ENCODE data around the gene HSPBP1.

HSPBP1 gene

DNA sequence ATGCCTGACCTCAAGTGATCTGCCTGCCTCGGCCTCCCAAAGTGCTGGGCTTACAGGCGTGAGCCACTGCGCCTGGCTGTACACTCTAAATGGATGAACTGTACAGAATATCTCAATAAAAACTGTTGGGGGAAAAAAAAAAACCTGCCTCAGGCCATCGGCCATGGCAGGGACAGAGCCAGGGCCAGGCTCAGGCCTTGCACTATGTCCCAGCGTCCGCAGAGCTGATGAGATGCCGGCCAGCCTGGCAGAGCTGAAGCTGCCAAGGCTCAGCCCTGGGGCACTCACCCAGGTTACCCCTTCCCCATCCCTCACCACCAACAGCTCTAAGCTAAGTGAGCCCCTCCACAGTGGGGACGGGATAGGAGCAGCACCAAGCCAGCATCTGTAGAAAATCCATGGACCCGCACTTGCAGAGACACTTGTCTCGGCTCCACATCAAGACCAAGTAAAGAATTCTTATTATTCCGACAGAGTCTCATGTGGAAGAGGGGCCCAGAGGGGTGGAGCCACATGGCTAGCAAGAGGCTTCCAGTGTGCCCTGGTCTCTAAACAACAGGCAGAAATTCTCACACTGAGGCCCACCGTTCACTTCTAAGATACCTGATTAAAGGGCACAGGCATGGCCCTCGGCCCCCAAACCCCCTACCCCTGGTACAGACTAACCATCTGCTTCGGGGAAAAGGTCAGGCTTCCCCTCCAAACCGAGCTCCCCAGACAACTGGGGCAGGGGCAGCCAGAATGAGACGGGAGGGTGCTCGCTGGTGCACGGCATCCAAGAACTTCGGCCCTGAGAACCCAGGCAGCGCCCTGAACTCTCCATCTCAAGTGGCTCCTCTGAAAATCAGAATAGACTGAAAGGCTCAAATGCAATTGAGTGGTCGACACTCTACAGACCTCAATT, 26.9 kb downstream of the HSPBP1 start:
- no peaks in the 10 kb centered on the region for H3K9me3 Mint-ChIP-seq
- peaks cover 71 to 81% of the 10 kb centered on the region in 2 donors for H3K4me1 Mint-ChIP-seq (ENCODE audit: low read depth in 2 of 2)
- peak overlapping the region; percentile 93 to 96 for H3K4me3 Mint-ChIP-seq
- ATAC-seq (replicated peaks), result no peak
- no peak for DNase-seq
- peak overlapping the region; percentile 96 to 97 for H3K27ac Mint-ChIP-seq
- peaks cover 39% of the 10 kb centered on the region for H3K36me3 Mint-ChIP-seq (ENCODE audit: insufficient read depth)
- H3K27me3 Mint-ChIP-seq, result no peaks in the 10 kb centered on the region

DNA sequence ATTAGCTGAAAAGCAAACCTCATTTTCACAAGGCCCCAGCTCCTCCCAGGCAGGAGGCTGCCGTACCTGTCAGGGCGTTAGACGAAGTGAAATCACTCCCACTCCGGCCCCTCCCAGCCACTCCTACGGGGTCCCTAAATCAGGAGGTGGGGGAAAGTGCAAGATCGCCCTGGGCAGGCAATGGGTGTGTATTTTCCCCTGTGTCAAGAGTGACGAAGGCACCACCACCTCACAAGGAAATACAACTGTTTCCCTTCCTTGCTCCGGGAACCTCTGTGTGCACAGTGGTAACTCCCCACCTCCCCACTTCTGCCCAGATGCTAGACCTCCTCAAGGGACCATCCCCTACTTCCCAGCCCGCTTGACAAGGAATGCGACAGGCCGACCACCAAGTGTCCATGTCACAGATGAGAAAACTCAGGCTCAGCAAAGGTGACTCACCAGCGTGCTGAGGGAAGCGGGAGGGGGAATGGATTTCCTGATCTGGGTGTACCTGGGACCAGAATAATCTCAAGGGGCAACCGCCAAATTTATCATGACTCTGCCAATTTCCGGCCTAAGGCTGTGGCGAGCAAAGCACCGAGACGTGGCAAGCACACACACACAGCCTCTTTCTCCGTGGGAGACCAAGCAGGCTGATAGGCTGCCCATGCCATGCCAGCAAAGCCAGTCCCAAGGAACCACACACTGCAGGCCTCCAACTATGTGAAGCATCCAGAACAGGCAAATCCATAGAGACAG, 28.4 kb downstream of the HSPBP1 start:
- peak; percentile 35 for ATAC-seq (replicated peaks)
- Mint-ChIP-seq H3K4me3 (peak overlapping the region; percentile 78 to 93), H3K27me3 (no peaks in the 10 kb centered on the region), H3K4me1 (ENCODE audit: low read depth in 2 of 2) (peaks cover 56 to 68% of the 10 kb centered on the region in 2 donors), H3K36me3 (ENCODE audit: insufficient read depth) (peaks cover 32% of the 10 kb centered on the region), H3K27ac (peak overlapping the region; percentile 94 to 97), H3K9me3 (no peaks in the 10 kb centered on the region)
- peak; percentile 31 to 38 (median 32) for DNase-seq

DNA sequence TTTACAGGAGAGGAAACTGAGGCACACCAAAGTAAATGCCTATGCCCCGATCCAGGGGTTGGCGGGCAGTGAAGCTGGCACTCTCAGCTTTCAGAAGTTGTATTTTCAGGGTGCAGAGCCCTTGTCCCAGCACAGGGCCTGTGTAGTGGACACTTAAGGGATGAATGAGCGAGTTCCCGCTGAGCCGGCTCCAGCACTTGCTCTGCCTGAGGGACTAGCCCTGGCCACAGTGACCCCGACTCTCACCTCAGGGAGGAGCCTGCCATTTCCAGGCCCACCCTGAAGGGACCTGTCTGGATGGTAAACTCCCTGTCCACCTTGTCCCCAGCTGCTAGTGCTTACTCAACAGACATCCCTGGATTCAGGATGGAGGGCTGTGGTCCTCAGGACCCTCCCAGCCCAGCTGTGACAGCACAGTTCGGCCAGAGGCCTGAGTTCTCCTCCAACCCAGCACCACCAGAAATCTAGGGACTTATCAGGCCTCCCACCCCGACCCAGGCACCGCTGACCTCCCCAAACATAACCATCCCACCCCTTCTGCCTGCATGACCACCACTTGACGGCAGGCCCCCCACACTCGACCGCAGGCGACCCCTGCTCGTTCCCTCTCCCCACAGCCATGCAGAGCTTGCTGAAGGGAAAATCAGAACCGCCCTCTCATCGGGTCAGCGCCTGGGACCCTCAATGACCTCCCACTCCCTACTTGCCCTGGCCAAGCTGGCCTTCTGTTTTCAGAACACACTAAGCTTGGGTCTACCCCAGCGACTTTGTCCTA, 29.5 kb downstream of the HSPBP1 start:
- peaks cover 37% of the 10 kb centered on the region for H3K36me3 Mint-ChIP-seq (ENCODE audit: insufficient read depth)
- DNase-seq, result no peak
- no peaks in the 10 kb centered on the region for H3K27me3 Mint-ChIP-seq
- H3K9me3 Mint-ChIP-seq, result no peaks in the 10 kb centered on the region
- H3K4me3 Mint-ChIP-seq, result peak overlapping the region; percentile 78 to 93
- no peak for ATAC-seq (replicated peaks)
- peak overlapping the region; percentile 94 to 97 for H3K27ac Mint-ChIP-seq
- H3K4me1 Mint-ChIP-seq (ENCODE audit: low read depth in 2 of 2), result peaks cover 45 to 62% of the 10 kb centered on the region in 2 donors

DNA sequence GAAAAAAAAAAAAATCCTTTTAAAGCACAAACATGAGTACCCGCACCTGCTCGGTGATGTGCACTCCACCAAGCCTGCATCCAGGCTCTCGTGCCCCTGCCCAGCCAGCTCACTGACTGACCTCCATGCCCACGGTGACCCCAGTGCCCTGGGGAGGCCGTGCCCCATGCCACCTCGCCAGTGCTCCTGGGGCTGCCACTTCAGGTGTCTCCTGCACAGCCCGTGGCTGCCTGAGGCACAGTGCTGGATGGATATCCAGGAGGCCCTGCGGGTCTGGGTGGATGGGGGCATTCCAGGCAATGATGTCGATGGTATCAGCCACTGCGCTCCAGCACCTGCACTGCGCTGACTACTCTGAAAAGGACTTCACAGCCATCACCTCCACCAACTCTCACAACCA, 30.1 kb downstream of the HSPBP1 start:
- Mint-ChIP-seq H3K4me1 (ENCODE audit: low read depth in 2 of 2) (peaks cover 42 to 55% of the 10 kb centered on the region in 2 donors), H3K27me3 (no peaks in the 10 kb centered on the region), H3K9me3 (no peaks in the 10 kb centered on the region), H3K27ac (peak overlapping the region in 1 of 2 donors; percentile 97), H3K36me3 (ENCODE audit: insufficient read depth) (peaks cover 36% of the 10 kb centered on the region), H3K4me3 (peak overlapping the region in 1 of 2 donors; percentile 93)
- no peak for DNase-seq
- ATAC-seq (replicated peaks), result no peak

DNA sequence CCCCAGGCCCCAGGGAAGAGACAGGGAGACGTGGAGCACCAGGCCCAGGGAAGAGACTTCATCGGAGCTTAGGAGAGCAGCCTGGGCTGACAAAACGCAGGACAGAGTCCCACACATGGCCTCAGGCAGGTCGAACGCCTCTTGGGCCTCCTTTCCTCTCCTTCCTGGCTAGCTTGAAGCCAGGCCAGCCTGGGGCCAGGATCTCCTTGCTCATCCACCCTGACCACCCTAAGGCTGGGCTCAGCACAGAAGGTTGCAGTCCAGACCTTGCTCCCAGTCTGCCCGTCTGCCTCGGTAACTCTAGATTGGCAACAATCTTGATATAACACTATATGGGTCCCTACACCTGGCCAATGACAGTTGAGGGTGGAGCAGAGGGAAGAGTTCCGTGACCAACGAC, 31.2 kb downstream of the HSPBP1 start:
- Mint-ChIP-seq H3K9me3 (no peaks in the 10 kb centered on the region), H3K27me3 (no peaks in the 10 kb centered on the region), H3K4me1 (ENCODE audit: low read depth in 2 of 2) (peaks cover 33 to 48% of the 10 kb centered on the region in 2 donors), H3K36me3 (ENCODE audit: insufficient read depth) (peaks cover 40% of the 10 kb centered on the region), H3K4me3 (peak overlapping the region; percentile 34 to 56), H3K27ac (peak overlapping the region; percentile 77 to 84)
- ATAC-seq (replicated peaks), result no peak
- DNase-seq, result no peak

DNA sequence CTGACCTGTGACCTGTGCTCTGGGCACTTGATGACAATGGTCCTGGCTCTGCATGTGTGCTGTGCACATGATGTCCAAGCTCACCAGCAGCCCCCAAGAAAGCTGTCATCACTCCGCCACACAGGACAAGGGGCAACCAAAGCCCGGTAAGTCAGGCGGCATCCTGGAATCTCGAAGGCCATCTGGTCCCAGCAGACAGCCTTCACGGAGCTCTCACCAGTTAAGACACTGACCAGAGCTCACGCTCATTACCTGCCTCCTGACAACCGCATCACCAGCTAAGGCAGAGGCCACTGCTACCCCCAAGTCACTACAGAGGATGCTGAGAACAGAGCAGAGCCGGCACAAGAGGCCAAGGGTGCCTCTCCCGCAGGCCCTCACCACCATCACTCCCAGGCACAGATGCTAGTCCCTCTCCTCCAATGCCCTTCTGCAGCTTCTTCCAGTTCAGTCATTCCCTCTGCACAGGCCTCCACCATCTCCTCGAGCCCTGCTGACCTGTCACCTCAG, 31.7 kb downstream of the HSPBP1 start:
- Mint-ChIP-seq H3K4me1 (ENCODE audit: low read depth in 2 of 2) (peaks cover 29 to 44% of the 10 kb centered on the region in 2 donors), H3K36me3 (ENCODE audit: insufficient read depth) (peaks cover 44% of the 10 kb centered on the region), H3K27ac (peak overlapping the region; percentile 77 to 84), H3K4me3 (peak overlapping the region; percentile 34 to 56), H3K27me3 (no peaks in the 10 kb centered on the region), H3K9me3 (no peaks in the 10 kb centered on the region)
- no peak for DNase-seq
- no peak for ATAC-seq (replicated peaks)

DNA sequence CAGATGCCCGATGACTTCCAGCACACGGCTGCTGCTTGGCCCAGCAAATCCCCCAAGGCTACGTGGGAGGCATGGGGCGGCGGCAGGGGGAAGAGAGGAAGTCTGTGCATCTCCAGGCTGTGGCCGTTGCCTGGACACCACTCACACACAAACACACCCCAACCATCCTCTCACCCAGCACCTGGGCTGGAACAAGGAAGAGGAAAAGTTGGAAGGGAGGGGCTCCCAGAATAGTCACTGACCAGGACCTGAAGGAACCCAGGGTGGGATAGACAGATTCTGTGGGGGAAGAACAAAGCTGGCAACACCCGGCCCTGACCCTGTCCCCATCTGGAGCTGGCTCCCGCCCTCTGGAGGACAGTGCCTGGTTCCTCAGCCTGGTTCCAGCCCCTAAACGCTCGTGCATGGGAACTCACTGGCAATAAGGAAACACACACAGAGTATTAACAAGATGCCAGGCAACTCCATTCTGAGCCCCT, 32.2 kb downstream of the HSPBP1 start:
- Mint-ChIP-seq H3K27ac (peak overlapping the region in 1 of 2 donors; percentile 84), H3K4me1 (ENCODE audit: low read depth in 2 of 2) (peaks cover 31 to 40% of the 10 kb centered on the region in 2 donors), H3K27me3 (no peaks in the 10 kb centered on the region), H3K36me3 (ENCODE audit: insufficient read depth) (peaks cover 50% of the 10 kb centered on the region), H3K9me3 (no peaks in the 10 kb centered on the region), H3K4me3 (no peak overlapping the region)
- ATAC-seq (replicated peaks) (no peak), DNase-seq (no peak)

DNA sequence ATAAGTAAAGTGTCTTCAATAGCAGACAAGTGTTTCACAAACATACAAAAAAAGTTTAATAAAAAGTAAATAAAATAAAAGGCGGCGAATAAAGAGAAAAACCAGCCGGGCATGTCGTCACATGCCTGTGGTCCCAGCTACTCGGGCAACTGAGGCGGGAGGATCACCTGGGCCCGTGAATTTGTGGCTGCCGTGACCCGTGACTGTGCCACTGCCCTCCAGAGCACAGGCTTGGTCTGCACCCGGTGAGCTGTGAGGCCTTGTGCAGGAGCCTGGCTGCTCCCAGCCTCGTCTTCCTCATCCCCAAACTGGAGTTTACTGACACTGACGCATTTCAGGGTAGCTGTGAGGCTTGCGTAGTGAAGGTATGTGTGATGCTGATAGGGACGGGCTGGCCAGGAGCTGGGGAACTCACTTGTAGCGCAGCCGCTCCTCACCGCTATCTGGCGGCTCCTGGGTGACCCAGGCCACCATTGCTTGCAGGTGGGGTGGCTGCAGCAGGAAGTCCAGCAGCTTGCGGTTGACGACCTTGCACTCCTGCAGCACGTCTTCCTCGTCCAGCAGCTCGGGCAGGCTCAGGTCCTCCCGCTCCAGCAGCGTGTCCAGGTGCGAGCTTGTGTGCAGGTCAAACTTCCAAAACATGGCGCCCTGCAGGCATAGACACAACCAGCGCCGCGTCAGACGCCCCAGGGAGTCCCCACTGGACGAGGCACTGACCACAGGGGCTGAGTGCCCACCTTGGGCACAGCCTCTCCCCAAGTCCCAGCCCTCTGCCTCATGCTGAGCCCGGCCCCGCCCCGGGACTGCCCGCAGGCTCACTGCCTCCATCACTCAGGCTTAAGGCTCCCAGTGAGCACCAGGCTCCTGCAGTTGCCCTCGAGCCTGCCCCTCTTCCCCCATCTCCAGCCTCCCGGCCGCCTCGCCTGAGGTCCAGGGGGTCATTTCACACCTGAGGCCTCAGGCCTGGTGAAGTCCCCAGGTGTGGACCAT, 33.2 kb downstream of the HSPBP1 start:
- H3K36me3 Mint-ChIP-seq (ENCODE audit: insufficient read depth), result peaks cover 54% of the 10 kb centered on the region
- peaks cover 31 to 38% of the 10 kb centered on the region in 2 donors for H3K4me1 Mint-ChIP-seq (ENCODE audit: low read depth in 2 of 2)
- ATAC-seq (replicated peaks) (no peak), DNase-seq (no peak)
- H3K4me3 Mint-ChIP-seq, result no peak overlapping the region
- no peaks in the 10 kb centered on the region for H3K27me3 Mint-ChIP-seq
- H3K9me3 Mint-ChIP-seq, result no peaks in the 10 kb centered on the region
- no peak overlapping the region for H3K27ac Mint-ChIP-seq

DNA sequence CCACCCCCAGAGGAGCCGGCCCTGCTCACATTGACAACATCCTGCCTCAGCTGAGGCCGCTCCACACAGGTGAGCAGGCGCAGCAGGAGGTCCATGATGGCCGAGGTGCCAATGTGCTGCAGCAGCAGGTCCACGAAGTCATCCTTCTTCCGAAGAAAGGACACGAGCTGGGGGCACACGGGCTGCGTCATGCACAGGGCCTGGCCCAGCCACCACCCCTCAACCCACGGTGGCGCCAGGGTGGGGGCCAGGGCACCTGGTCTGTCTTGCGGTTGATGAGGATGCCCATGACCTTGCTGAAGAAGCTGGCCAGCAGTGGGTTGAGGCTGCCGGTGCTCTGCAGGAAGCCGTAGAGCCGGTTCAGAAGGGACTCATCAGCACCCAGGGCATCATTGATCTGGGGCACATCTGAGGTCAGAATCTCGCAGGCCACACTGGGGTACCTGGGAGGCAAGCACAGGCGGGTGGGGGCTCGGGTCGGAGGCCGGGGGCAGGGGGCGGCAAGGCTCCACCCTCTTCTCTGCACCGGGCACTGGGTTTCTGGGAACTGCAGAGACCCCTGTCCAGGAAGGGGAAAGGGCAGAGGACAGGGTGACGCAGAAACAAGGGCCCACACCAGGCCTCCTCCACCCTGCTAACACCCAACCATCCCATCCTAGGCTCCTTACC, 34.5 kb downstream of the HSPBP1 start:
- Mint-ChIP-seq H3K27ac (no peak overlapping the region), H3K36me3 (ENCODE audit: insufficient read depth) (peaks cover 66% of the 10 kb centered on the region), H3K4me1 (ENCODE audit: low read depth in 2 of 2) (peaks cover 17 to 25% of the 10 kb centered on the region in 2 donors), H3K27me3 (no peaks in the 10 kb centered on the region), H3K9me3 (no peaks in the 10 kb centered on the region), H3K4me3 (no peak overlapping the region)
- DNase-seq (no peak), ATAC-seq (replicated peaks) (no peak)

DNA sequence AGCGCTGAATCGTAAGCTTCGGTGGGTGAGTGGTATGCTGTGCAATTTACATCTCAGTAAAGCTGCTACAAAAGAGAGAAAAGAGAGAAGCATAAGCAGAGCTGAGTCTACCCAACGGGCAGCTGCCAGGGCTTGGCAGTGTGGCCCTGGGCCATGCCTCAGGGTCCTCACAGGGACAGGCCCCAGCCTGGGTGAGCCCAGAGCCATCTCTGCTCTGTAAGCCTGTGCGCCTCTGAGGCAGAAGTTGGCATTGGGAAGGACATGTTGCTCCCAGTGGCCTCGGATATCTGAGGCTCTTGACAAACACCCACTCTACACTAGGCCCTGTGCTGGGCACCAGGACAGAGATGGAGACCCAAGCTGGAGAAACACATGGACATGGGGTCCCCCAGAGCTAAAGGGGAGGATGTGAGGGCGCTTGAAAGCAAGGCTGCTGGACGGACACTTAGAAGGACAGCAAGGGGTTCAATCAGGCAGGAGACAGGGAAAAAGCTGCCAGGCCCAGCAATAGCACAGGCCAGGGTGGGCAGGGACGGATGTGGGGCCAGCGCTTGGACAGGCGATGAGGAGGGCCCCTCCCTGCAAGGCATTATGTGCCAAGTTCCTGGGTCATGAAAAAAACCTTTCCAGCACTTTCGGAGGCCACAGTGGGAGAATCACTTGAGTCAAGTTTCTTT, 35.8 kb downstream of the HSPBP1 start:
- peaks cover 77% of the 10 kb centered on the region for H3K36me3 Mint-ChIP-seq (ENCODE audit: insufficient read depth)
- no peak for DNase-seq
- peak overlapping the region; percentile 32 to 67 for H3K27ac Mint-ChIP-seq
- no peaks in the 10 kb centered on the region for H3K27me3 Mint-ChIP-seq
- ATAC-seq (replicated peaks), result no peak
- H3K9me3 Mint-ChIP-seq, result no peaks in the 10 kb centered on the region
- peaks cover 15 to 23% of the 10 kb centered on the region in 2 donors for H3K4me1 Mint-ChIP-seq (ENCODE audit: low read depth in 2 of 2)
- no peak overlapping the region for H3K4me3 Mint-ChIP-seq

DNA sequence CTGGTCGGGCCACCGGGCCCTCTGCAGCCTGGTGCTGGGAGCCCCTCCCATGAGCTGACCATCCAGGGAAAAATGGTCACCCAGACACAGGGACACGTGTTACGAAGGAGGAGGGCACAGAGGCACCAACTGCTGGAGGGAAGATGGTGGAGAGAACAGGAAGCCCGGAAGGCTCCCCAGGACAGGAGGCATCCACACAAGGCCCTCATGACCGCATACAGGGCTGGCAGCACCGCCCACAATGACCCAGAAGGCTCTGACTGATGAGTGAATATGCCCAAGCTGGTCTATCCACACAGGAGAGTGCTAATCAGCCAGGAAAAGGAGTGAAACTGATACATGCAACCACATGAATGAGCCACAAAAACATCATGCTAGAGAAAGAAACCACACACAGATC, 37.4 kb downstream of the HSPBP1 start:
- H3K4me3 Mint-ChIP-seq, result no peak overlapping the region
- DNase-seq (no peak), ATAC-seq (replicated peaks) (no peak)
- no peaks in the 10 kb centered on the region for H3K9me3 Mint-ChIP-seq
- no peak overlapping the region for H3K27ac Mint-ChIP-seq
- H3K4me1 Mint-ChIP-seq (ENCODE audit: low read depth in 2 of 2), result peaks cover 5 to 11% of the 10 kb centered on the region in 2 donors
- H3K36me3 Mint-ChIP-seq (ENCODE audit: insufficient read depth), result peaks cover 88% of the 10 kb centered on the region
- H3K27me3 Mint-ChIP-seq, result no peaks in the 10 kb centered on the region
